Activated T-cell treated with anti-CD3 and anti-CD28 coated beads for 48 hours (primary cell): ENCODE results near the gene NBEA.
"Not testable (repeated sequence)": the region's sequence is repeated elsewhere in the genome, so short reads cannot be mapped to it uniquely, and the experiment has no call there.

Experiments used
- DNase-seq: peaks from one replicate; pipeline ENCODE4 v3.0.0-alpha.2; 2020; ENCODE audit warnings: low read depth

NBEA gene

DNA sequence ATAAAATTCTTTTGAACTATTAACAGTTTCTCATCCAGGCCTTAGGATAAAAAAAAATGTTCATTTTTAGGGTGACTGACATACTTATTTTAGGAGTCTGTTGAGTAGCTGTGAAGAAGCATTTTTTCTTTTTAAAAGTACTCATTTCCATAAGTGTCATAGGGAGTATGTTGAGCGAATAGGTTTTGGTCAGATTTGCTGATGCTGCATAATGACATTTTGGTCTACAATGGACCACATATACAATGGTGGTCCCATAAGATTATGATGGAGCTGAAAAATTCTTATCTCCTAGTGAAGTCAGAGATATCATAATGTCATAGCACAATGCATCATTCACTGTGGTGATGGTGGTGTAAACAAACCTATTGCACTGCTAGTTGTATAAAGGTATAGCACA, 17.4 kb downstream of the NBEA start:
- DNase-seq = no peak

DNA sequence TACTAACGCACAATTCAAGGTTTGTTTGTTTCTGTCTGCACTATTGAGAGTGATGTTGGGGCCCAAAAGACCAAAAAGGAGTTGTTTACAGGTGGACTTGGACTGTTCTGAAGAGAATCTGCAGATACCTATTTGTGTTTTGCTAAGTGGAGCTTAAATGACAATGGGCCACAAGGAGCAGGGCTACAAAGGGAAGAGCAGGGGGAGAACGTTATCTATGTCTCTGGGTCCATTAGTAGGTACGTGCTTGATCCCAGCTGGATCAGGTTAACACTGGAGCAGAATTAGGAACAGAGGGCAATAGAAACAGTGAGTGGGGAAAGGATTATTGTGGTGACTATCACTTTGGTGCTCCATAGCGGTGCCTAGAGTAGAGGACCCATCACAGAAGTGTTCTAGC, 22.5 kb downstream of the NBEA start:
- no peak for DNase-seq

DNA sequence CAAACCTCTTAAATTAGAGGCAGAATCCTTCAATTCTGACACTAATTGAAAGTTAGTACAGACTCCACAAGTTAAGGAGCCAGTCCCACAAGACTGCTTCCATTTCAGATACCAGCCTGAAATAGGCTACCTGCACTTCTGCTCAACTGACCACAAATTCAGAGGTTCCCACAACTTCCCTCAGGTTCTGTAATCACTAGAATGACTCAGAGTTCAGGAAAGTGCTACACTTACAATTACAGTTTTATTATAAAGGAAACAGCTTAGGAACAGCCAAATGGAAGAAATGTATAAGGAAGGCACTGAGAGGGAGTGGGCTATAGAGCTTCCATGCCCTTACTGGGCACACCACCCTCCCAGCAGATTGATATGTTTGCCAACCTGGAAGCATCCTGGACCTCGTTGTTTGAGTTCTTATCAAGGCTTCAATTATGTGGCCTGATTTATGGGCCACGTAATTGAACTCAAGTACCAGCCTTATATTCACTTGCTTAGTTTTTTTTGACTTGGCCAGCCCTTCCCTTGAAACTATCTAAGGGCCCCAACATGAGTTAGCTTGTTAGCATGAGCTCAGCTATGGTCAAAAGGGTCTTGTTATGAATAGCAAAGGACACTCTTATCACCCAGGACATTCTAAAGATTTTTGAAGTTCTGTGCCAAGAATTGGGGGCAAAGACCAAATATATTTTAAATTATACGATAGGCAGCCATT, 25.9 kb downstream of the NBEA start:
- DNase-seq = no peak

DNA sequence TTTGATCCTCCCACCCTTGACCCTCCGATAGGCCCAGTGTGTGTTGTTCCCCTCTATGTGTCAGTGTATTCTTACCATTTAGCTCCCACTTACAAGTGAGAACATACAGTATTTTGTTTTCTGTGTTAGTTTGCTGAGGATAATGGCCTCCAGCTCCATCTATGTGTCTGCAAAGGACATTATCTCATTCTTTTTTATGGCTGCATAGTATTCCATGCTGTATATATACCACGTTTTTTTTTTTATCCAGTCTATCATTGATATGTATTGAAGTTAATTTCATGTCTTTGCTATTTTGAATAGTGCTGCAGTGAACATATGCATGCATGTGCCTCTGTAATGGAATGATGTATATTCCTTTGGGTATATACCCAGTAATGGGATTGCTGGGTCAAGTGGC, 27.5 kb downstream of the NBEA start:
- not testable (repeated sequence) for DNase-seq

DNA sequence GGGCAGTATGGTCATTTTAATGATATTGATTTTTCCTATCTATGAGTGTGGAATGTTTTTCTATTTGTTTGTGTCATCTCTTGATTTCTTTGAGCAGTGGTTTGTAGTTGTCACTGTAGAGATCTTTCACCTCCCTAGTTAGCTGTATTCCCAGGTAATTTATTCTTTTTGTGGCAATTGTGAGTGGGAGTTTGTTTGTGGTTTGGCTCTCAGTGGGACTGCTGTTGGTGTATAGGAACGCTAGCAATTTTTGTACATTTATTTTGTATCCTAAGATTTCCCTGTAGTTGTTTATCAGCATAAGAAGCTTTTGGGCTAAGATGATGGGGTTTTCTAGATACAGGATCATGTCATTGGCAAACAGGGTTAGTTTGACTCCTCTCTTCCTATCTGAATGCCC, 28.9 kb downstream of the NBEA start:
- DNase-seq = no peak

DNA sequence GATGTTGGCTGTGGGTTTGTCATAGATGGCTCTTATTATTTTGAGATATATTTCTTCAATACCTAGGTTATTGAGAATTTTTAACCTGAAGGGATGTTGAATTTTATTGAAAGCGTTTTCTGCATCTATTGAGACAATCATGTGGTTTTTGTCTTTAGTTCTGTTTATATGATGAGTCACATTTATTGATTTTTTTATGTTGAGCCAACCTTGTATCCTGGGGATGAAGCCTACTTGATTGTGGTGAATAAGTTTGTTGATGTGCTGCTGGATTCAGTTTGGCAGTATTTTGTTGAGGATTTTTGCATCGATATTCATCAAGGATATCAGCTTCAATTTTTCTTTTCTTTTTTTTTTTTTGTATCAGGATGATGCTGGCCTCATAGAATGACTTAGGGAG, 29.4 kb downstream of the NBEA start:
- DNase-seq = no peak

DNA sequence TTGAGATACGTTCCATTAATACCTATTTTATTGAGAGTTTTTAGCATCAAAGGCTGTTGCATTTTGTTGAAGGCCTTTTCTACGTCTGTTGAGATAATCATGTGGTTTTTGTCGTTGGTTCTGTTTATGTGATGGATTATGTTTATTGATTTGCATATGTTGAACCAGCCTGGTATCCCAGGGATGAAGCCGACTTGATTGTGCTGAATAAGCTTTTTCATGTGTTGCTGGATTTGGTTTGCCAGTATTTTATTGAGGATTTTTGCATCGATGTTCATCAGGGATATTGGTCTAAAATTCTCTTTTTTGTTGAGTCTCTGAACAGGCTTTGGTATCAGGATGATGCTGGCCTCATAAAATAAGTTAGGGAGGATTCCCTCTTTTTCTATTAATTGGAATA, 43.1 kb downstream of the NBEA start:
- not testable (repeated sequence) for DNase-seq

DNA sequence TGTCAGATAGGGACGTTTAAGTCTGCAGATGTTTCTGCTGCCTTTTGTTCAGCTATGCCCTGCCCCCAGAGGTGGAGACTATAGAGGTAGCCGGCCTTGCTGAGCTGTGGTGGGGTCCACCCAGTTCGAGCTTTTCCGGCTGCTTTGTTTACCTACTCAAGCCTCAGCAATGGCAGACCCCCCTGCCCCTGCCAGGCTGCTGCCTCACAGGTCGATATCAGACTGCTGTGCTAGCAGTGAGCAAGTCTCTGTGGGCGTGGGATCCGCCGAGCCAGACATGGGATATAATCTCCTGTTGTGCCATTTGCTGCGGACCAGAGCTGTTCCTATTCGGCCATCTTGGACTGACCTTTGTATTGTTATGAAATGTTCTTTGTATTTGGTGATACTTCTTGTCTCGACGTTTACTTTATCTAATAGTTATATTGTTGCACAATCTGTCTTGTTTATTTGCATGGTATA, 46.3 kb downstream of the NBEA start:
- no peak for DNase-seq

DNA sequence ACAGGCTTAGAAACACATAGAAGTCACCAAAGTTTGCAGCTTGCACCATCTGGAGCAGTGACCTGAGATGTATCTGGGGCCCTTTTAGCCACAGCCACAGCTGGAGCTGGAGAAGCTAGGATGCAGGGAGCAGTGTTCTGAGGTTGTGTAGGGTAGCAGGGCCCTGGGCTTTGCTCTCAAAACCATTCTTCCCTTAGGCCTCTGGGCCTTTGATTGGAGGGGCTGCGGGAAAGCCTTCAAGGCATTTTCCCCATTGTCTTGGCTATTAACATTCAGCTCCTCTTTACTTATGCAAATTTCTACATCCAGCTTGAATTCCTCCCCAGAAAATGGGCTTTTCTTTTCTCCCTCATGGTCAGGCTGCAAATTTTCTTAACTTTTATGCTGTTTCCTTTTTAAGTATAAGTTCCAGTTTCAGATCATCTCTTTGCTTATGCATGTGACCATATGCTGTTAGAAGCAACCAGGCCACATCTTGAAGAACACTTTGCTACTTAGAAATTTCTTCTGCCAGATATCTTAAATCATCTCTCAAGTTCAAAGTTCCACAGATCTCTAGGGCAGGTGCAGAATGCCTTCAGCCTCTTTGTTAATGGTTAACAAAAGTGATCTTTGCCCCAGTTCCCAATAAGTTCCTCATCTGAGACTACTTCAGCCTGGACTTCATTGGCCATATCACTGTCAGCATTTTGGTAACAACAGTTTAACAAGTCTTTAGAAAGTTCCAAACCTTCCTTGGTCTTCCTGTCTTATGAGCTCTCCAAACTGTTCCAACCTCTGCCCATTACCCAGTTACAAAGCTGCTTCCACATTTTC, 48.5 kb downstream of the NBEA start:
- DNase-seq = no peak

DNA sequence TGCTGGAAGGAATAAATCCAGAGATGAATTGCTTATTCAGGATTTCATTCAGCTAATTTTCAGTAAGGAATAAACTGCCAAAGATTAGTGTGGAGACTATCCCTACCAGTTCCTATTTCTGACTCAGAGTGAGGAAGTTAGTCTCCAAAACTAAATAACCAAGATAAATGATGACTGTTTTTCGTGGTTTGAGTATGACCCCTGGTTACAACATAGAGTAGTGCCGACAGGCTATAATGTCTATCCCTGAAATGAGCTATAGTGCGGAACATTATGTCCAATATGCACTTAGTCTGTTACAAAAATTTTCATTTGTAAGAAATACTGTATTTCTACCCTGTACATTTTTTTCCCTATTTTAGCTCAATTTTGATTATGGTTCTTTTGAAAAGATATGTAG, 51.4 kb downstream of the NBEA start:
- DNase-seq = no peak

DNA sequence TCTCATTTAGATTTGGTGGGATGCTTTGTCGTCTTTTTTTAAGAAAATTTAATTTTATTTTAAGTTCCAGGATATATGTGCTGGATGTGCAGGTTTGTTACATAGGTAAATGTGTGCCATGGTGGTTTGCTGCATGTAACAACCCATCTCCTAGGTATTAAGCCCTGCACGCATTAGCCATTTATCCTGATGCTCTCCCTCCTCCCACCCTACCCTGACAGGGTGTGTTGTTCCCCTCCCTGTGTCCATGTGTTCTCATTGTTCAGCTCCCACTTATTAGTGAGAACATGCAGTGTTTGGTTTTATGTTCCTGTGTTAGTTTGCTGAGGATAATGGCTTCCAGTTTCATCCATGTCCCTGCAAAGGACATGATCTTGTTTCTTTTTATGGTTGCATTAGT, 61.7 kb downstream of the NBEA start:
- not testable (repeated sequence) for DNase-seq

DNA sequence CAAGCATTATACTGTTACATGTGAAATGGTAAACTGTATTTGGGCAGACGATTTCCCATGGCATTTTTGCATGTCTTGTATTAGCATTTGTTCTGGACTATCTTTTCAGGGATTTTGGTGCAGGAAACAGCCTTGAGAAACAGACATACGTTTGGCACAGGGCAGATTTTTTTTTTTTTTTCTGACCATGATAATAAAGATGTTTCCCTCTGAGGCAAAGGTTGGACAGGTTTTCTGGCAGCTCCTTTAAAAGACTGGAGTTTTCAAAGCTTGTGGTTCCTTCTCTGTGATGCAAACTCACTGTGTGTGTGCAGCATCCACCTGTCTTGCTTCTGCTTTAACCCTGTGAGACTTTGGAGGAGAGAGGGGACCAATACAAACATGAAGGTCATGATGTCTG, 63.0 kb downstream of the NBEA start:
- DNase-seq = no peak

DNA sequence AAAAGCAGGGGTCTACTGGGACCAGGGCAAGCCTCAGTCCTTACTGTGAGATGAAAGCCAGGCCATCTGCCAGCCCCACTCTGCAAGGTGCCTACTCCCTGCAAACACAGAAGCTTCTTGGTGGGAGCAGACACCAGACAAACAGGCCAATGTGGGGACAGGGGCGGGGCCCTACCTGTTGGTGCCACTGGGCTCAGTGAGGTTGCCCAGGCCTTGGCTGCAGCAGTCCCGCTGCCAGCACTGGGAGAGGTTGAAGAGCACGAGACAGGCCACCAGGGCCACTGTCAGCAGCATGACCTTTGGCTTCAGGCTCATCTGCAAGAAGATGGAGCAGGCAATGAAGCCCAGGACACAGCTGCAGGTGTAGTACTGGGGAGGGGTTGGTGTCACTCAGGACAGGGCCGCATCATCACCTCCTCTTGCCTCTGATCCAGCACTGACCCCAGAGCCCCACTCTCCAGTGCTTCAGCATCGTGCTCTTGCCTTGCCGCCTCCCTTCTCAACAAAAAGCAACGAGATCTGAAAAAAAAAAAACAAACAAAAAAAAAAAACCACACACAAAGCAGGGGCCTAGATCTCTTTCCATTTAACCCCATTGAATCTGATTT, 72.6 kb downstream of the NBEA start:
- no peak for DNase-seq

DNA sequence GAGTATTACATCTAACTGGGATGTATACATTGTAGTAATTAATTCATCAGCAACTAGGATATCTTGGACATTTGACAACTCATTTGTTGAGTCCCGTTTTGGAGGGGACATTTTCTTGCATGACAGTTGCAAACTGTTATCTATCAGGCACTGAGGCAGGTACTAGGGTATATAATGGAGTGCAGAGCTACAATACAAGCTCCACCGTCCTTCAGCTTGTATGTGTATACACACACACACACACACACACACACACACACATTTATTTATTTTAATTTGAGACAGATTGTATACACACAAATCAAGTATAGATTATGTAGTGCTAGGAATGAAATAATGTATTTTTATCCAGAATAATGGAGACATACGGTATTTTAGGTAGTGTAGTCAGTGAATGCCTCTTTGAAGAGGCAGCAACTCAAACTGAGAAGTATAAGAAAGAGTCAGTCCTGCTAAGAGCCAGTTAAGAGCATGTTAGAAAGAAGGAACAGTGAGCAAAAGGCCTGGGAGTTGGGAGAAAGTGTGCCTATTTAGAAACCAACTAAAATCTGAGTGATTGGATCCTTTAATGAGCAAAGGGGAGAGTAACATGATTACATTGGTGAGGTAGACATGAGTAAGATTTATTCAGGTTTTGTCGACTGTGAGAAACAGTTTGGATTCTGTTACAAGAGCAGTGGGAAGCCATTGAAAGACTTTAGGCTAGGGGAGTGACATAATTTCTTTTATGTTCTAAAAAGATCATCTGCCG, 74.5 kb downstream of the NBEA start:
- no peak for DNase-seq

DNA sequence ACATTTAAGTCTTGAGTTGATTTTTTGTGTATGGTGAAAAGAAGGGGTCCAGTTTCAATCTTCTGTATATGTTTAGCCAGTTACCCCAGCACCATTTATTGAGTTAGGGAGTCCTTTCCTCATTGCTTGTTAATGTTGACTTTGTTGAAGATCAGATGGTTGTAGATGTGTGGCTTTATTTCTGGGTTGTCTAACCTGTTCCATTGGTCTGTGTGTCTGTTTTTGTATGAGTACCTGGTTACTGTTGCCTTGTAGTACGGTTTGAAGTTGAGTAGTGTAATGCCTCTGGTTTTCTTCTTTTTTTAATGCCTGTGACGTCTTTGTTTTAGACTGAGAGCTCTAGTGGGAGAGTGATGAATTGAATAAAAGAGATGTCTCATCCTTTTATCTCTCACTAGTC, 83.2 kb downstream of the NBEA start:
- no peak for DNase-seq

DNA sequence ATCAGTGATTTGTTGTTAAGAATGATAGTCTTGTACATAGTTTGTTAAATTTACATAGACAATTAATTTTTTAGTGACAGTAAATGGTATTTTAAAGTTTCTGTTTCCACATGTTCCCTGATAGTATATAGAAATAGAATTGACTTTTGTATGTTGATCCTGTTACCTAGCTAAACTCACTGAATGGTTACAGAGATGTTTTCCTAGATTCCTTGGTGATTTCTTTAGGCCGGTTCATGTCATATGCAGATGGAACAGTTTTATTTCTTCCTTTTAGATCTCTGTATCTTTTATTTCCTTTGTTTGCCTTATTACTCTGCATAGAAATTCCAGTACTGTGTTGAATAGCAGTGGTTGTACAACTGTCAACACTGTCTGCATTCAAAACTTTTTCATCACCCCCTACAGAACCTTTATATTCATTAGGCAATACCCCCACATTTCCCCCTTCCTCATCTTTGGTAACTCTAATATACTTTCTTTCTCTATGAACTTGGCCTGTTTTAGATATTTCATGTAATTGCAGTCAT, 86.3 kb downstream of the NBEA start:
- no peak for DNase-seq

DNA sequence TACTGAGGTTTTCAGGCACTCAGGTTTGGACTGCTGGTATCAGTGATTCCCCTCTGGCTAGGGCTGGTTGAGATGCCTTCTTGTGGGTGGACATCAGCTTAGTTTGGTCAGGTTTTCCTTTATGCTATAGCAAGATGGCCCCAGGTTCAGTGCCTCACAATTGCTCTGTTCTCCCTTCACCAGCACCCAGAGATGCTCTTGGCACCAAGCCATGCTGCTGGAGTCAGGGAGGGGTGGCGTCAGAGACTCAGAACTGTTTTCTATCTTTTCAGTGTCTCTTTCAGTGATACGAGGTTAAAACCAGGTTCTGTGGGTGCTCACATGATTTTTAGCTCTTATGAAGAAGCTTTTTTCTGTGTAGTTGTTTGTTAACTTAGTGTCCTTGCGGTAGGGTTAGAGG, 96.9 kb downstream of the NBEA start:
- no peak for DNase-seq

DNA sequence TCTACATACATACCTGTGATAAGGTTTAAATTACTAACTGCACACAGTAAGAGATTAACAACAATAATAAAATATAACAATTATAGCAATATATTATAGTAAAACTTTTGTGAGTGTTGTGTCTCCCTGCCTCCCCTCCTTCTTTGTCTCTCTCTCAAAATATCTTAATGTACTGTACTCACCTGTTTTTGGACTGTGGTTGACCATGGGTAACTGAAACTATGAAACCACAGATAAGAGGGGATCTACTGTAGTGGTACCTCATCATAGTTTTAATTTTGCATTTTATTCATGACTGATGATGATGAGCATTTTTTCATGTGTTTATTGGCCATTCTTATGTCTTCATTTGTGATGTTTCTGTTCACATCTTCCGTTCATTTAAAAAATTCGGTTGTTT, 104.5 kb downstream of the NBEA start:
- no peak for DNase-seq

DNA sequence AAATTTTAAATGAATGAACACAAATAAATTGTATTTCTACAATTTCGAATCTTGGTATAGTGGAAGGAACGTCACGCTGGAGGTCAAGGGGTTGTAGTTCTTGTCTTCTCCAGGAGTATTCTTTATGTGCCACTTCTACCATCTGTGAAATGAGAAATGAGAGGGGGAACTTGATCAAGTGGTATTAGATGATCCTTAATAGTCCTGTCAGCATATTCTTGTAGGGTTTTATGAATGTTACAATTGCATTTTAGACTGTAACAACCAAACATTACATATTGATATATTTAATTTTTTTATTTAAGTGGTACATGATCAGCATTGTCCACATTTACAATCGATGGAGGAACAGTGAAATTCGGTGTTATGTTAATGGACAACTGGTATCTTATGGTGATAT, 113.6 kb downstream of the NBEA start:
- no peak for DNase-seq

DNA sequence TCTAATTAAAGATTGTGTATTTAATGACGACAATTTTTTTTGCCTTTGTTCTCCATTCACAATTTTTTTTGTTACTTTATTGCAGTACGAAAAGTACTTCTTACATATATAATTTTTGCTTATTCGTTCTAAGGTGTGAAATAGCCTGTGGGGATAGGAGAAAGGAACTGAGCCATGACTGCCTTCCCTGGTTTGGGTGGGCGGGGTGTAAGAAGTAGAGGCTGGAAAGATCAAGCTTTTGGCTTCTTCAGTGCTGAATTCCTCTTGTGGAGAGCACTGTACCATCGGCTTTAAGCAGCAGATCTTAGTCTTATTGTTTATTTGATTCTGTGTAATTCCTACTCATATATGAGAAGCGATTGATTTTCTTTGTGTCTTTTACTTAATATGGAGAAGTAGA, 115.8 kb downstream of the NBEA start:
- no peak for DNase-seq

DNA sequence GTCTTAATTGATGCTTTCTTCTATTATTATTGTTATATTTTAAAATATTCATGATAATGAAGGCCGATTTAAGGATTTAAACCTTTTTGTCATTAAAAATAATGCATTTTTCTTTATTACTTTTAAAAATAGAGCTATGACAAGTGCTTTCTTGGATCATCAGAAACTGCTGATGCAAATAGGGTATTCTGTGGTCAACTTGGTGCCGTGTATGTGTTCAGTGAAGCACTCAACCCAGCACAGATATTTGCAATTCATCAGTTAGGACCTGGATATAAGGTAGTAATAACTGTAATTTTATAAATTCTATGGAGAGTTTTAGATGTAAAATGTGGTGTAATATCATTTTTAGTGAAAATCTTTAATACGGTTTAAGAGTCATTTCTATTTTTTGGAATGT, 116.5 kb downstream of the NBEA start:
- DNase-seq = not testable (repeated sequence)

DNA sequence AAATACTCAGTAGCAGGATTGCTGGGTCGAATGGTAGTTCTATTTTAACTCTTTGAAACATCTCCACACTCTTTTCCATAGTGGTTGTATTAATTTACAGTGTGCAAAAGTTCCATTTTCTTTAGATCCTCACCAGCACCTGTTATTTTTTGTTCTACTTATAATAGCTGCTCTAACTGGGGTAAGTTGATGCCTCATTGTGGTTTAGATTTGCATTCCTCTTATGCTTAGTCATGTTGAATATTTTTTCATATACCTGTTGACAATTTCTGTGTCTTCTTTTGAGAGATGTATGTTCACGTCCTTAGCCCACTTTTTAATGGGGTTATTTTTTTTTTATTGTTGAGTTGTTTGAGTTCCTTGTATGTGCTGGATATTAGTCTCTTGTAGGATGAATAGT, 144.6 kb downstream of the NBEA start:
- no peak for DNase-seq
